HFF-Myc (cell line): ENCODE data around the gene DSG2.

Experiments used
- DNase-seq: peaks from one replicate; pipeline ENCODE4 v3.0.0-alpha.2; 2011; ENCODE audit warnings: low read depth; ENCODE audit errors: extremely low read depth
- H3K4me3 ChIP-seq: replicated peaks from 2 replicates; pipeline ENCODE4 v1.5.1; 2011; ENCODE audit warnings: low read depth, mild to moderate bottlenecking, control low read depth, low read length
- TF ChIP-seq, protein P1 (sequence below): IDR thresholded peaks from 2 replicates; pipeline ENCODE4 v1.5.1; 2012; ENCODE audit warnings: mild to moderate bottlenecking, low read depth, low read length, control low read depth; ENCODE audit errors: missing control alignments

The DSG2 gene

GRCh38 chr18:31497836-31498573 is at the start of gene DSG2:
TSS of gene DSG2 (plus strand) at chr18:31498177. CDS start at chr18:31498252, 75 bp downstream.
- TF ChIP-seq, protein P1, sequence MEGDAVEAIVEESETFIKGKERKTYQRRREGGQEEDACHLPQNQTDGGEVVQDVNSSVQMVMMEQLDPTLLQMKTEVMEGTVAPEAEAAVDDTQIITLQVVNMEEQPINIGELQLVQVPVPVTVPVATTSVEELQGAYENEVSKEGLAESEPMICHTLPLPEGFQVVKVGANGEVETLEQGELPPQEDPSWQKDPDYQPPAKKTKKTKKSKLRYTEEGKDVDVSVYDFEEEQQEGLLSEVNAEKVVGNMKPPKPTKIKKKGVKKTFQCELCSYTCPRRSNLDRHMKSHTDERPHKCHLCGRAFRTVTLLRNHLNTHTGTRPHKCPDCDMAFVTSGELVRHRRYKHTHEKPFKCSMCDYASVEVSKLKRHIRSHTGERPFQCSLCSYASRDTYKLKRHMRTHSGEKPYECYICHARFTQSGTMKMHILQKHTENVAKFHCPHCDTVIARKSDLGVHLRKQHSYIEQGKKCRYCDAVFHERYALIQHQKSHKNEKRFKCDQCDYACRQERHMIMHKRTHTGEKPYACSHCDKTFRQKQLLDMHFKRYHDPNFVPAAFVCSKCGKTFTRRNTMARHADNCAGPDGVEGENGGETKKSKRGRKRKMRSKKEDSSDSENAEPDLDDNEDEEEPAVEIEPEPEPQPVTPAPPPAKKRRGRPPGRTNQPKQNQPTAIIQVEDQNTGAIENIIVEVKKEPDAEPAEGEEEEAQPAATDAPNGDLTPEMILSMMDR = no peak
- DNase-seq = no peak
- H3K4me3 ChIP-seq = peak within 1 kb of the TSS; percentile 40

GRCh38 chr18:31450409-31450808 is 47.6 kb upstream of the DSG2 start:
- no peak overlapping the region for H3K4me3 ChIP-seq
- TF ChIP-seq, protein P1 = no peak
- DNase-seq = no peak

DNA sequence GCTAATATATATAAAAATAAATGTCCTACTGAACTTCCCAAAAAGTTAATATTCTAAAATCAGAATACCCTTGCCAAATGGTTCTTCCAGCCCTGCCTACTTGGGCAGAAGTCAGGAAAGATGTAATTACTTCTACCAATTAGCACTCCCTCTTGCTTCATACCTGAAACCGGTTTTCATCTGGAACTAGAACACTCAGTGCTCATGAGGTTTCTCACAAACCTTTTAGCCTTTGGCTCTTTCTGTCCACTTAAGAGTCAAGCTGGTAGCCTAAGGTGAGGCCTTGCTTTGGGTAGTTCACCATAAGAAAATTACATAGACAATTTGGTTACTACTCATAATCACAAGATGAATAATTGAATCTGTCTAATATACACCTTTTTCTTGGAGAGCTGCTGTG is 46.4 kb upstream of the DSG2 start:
- TF ChIP-seq, protein P1 = no peak
- H3K4me3 ChIP-seq = no peak overlapping the region
- no peak for DNase-seq

DNA sequence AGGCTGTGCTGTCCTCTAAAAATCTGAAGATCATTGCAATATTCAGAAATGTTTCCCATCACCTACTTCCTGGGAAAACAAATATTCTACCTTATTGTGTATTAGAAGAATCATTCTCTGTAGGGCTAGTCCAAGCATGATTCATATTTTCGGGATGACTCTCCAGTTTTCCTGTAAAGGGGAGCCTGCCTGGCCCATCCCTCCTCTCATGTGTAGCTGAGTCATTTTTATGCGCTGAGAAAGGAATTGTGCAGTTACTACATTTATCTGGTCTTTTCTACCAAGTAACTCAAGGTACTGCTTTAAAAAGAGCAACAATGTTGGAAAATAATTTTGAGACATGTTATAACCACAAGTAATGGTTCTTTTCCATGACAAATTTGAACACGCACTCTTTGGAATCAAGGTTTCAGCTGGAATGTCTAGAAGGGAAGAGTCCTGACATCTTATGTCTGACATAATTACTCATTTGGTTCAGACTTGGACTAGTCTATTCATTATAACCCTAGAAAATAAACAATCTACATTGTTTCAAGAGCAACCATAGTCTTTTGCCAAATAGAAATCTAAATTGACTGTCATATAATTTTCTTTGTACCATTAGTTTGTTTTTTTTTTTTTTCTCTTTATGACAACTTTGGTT is 43.8 kb upstream of the DSG2 start:
- H3K4me3 ChIP-seq = no peak overlapping the region
- DNase-seq = no peak
- TF ChIP-seq, protein P1 = no peak

GRCh38 chr18:31469629-31470028 is 28.3 kb upstream of the DSG2 start:
- no peak for DNase-seq
- no peak overlapping the region for H3K4me3 ChIP-seq
- TF ChIP-seq, protein P1 = no peak

DNA sequence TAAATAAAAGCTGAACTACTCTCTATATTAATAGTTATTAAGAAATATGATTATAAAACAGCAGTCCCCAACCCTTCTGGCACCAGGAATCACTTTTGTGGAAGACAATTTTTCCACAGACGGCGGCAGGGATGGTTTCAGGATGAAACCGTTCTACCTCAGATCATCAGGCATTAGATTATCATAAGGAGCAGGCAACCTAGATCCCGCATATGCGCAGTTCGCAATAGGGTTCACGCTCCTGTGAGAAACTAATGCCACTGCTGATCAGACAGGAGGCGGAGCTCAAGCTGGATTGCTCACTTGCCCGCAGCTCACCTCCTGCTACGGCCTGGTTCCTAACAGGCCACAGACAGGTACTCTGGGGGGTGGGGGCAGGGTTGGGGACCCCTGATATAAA is 19.3 kb upstream of the DSG2 start:
- no peak overlapping the region for H3K4me3 ChIP-seq
- no peak for DNase-seq
- TF ChIP-seq, protein P1 = no peak
